Caki2 (cell line): ENCODE measurements around the gene REV3L. TPM values are rescaled to one million over a fixed set of nuclear protein-coding genes. Genes with fewer than 3 reads are reported as not detected.
"Not testable (repeated sequence)": the region's sequence is repeated elsewhere in the genome, so short reads cannot be mapped to it uniquely, and the experiment has no call there.

ENCODE experiments used
- DNase-seq: peaks from one replicate; pipeline ENCODE4 v3.0.0-alpha.2; 2015; ENCODE audit warnings: low read depth
- in situ Hi-C: cut with HindIII; loops from 2 replicates; pipeline ENCODE4 v1.10.0; 2016; ENCODE audit warnings: low sequenced_read_pairs, low pct_unique_long_range_greater_than_20kb, mixed read lengths
- total RNA-seq: library from RNA; depleted of rRNA; stranded (reverse); fragments of >200 nt; shearing (Covaris generic); gene quantifications from 2 replicates; pipeline ENCODE4 v1.2.3, GENCODE V29; 2014; ENCODE audit warnings: low replicate concordance; rRNA removed

REV3L gene, protein sequence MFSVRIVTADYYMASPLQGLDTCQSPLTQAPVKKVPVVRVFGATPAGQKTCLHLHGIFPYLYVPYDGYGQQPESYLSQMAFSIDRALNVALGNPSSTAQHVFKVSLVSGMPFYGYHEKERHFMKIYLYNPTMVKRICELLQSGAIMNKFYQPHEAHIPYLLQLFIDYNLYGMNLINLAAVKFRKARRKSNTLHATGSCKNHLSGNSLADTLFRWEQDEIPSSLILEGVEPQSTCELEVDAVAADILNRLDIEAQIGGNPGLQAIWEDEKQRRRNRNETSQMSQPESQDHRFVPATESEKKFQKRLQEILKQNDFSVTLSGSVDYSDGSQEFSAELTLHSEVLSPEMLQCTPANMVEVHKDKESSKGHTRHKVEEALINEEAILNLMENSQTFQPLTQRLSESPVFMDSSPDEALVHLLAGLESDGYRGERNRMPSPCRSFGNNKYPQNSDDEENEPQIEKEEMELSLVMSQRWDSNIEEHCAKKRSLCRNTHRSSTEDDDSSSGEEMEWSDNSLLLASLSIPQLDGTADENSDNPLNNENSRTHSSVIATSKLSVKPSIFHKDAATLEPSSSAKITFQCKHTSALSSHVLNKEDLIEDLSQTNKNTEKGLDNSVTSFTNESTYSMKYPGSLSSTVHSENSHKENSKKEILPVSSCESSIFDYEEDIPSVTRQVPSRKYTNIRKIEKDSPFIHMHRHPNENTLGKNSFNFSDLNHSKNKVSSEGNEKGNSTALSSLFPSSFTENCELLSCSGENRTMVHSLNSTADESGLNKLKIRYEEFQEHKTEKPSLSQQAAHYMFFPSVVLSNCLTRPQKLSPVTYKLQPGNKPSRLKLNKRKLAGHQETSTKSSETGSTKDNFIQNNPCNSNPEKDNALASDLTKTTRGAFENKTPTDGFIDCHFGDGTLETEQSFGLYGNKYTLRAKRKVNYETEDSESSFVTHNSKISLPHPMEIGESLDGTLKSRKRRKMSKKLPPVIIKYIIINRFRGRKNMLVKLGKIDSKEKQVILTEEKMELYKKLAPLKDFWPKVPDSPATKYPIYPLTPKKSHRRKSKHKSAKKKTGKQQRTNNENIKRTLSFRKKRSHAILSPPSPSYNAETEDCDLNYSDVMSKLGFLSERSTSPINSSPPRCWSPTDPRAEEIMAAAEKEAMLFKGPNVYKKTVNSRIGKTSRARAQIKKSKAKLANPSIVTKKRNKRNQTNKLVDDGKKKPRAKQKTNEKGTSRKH (N-terminal part only)
- 7.9 and 11.4 TPM in 2 replicates for total RNA-seq

DNA sequence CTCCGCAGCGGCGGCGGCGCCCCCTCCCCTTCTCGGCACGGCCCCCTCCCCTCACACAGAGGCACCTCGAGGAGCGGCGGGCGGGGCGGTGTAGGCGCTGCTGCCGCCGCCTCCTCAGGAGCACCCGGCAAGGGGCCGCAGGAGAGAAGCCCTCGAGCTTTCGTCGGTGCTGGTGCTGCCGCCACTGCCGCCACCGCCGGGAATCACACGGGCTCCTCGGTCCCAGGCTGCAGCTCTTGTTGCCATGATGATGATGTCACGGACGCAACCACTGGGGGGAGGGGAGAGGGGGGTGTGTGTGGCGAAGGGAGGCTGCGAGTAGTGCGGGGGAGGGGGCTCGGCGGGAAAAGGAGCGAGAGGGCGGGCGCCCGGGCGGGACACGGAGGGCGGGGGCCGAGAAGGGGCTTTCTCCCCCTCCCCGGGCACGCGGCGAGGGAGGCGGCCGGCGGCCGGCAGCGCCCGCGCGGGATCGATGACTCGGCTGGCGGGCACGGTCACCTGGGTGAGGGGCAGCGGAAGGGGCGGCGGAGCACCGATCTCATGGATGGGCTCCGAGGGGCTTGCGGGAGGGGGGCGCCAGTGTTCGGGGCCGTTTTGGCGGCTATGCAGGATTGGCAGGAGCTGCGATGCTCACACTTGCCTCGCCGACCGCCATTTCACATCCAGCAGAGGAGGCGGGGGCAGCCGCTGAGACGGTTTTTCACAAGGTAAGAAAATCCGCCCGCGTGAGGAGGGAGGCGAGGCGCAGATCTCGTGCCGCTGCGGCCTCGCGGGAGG lies at the start of gene REV3L:
TSS of gene REV3L (minus strand) at position 260 of the 777 bp plus-strand sequence. CDS start 330 bp downstream, outside the sequence.
- in situ Hi-C loops, result no loop called here
- DNase-seq, result peak; percentile 89

DNA sequence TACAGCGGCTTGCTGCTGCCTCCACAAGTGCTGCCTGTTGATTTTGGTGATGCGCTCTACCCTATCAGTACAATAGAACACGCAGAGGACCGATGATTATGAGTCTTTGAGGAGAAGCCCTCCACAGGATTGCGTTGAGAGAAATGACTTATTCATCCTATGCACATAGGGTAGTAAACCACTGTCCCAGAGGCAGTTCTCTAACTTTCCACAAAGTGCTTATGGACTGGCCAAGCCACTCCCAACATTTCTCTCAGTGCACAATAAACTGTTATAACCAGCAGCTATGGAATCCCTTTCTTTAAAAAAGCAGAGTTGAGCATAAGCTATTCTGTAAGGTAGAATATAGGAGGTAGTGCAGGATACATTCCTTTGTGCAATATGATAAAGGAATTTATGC lies 48.2 kb upstream of the REV3L start:
- in situ Hi-C loops, result no loop called here
- no peak for DNase-seq

- DNase-seq, result no peak
- in situ Hi-C loops, result no loop called here
These were observed 47.6 kb upstream of the REV3L start for GRCh38 chr6:111530667-111531066.

DNA sequence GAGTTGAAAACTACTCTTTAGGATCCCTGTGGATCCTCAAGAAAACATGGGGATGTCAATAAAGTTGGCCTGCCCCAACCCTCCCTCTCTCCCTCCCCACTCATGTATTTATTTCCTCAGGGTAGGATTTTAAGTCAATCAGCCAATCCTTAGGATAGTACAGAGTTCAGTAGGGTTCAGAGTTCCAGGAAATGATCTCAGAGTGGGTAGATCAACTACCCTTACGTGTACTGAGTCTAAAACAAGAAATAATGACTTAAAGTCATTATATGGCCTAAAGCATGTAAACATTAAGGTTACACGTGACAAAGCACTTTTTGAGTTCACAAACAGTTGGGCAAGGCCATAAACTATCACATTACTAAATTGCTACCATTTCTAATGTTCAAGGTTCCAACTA lies 47.2 kb upstream of the REV3L start:
- in situ Hi-C loops, result no loop called here
- DNase-seq, result no peak

DNA sequence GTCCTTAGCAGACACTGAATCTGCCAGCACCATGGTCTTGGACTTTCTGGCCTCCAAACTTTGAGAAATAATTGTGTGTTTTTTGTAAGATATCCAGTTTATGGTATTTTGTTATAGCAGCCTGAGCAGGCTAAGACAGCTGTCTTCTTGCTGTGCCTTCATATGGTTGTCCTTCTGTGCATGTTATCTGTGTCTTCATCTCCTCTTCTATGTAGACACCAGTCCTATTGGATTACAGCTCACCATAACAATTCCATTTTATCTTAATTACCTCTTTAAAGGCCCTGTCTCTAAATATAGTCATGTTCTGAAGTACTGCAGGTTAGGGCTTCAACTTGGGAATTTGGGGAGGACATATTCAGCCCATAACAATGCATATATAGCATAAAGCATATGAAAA lies 44.3 kb upstream of the REV3L start:
- in situ Hi-C loops, result no loop called here
- no peak for DNase-seq

GRCh38 chr6:111524735-111525134 lies 41.7 kb upstream of the REV3L start:
- in situ Hi-C loops, result no loop called here
- no peak for DNase-seq

DNA sequence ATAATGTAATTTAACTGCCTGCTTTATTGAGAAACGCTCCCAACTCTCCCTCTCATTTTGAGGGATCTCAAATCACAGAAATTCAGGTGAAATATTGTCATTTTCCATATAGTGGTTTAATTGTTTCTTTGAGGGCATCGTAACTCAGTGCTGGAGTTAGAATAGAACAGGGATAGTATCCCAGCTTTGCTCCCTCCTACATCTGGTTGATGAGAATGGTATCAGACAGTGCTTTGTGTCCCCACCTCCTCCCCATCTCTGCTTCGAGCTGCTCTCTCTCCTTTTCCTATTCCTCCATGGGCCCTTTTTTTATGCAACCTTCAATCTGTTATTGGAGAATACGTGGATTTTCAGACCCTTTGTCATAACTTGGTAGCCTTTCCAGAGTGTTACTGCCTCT lies 41.2 kb upstream of the REV3L start:
- no peak for DNase-seq
- in situ Hi-C loops, result no loop called here

DNA sequence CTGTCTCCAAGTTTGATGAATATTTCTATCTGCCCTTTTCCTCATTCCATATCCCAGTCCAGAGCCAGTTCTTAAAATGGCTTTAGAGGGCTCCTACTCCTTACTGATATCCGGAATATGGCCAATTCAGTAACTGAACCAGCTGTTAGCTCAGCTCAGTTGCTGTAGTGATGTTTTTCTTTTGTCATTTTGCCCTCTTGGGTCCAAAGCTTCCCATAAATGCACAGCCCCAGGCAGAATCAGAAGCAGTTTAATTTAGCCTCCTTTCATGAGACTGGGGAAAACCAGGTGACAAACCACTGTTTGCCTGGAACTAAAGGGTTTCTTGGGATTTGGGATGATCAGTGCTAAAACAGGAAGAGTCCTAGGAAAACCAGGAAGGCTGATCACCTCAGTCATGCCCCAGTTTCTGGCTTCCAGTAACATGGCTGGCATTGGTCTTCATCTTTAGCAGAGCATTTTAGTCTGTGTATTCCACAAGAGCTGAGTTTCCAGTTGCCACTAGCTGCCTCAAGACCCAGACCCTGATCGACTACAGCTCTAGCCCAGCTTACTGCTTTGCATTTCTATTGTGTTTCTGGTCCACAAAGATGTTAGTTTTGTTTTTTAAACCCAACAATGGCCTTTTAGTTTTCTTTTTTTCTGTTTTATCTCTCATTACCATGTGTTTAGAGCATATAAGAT lies 40.6 kb upstream of the REV3L start:
- in situ Hi-C loops, result no loop called here

GRCh38 chr6:111522393-111523020 lies 39.5 kb upstream of the REV3L start:
- in situ Hi-C loops, result no loop called here
- DNase-seq, result no peak

More for the DNA sequence above, 40.6 kb upstream of the REV3L start:
- no peak for DNase-seq

GRCh38 chr6:111521497-111522270 lies 38.7 kb upstream of the REV3L start:
- DNase-seq, result no peak
- in situ Hi-C loops, result no loop called here

DNA sequence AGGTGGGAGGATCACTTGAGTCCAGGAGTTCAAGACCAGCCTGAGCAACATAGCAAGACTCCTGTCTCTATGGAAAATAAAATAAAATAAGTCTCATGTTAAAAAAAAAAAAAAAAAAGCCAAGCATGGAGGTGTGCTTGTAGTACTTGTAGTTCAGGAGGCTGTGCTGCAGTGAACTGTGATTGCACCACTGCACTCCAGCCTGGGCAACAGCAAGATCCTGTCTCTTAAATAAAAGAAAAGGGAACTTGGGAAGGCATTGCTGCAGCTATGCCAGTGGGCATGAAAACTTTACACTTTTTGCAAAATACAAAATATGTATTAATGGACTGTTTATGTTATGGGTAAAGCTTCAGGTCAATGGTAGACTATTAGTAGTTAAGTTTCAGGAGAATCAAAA lies 37.5 kb upstream of the REV3L start:
- in situ Hi-C loops, result no loop called here
- no peak for DNase-seq

DNA sequence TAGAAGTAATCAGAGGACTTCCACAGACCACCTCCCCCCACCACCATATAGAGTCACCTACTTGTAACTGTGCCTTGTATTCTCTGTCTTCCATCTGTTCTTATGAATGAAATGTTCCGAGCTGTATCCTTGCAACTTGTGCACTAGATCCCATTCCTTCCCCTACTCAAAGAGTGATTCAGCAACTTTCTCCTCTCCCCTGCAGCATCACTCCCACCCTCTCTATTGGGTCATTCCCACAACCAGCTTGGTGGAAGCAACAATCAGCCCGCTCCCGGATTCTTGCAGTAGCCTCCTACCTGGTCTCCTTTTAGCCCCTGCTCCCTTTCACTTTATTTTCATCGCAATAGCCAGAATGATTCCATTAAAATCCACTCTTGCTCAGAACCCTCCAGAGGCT lies 34.9 kb upstream of the REV3L start:
- DNase-seq, result no peak
- in situ Hi-C loops, result no loop called here

DNA sequence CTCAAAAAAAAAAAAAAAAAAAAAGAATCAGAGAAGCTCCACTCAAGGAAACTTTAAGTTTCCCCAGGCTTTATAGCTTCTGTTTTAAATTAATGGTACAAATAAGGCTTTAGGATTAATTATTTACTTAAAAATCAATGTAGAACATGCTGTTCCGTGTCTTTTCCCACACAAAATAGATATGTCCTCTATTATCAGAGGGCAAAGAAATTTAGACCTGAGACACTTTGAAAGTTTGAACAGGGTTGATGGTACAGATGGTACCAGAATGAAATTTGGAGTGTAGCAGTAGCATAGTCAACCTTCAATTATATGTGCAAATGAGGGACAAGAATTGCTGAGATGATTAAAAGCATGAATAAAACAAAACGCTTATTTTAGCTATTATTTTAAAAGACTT lies 32.2 kb upstream of the REV3L start:
- no peak for DNase-seq
- in situ Hi-C loops, result no loop called here

DNA sequence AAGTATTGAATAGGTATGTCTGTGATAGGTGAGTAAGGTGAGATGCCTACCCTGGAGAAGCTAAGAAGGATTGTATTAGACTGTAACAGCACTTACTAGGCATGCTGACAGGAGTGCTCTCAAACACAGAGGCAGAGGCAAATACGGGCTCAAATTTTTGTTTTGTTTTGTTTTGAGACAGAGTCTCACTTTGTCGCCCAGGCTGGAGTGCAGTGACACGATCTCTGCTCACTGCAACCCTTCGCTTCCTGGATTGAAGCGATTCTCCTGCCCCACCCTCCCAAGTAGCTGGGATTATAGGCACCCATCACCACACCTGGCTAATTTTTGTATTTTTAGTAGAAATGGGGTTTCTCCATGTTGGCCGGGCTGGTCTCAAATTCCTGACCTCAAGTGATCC lies 31.5 kb upstream of the REV3L start:
- DNase-seq, in situ Hi-C loops: not testable (repeated sequence)

GRCh38 chr6:111507219-111507618 lies 24.2 kb upstream of the REV3L start:
- in situ Hi-C loops, DNase-seq: not testable (repeated sequence)

- in situ Hi-C loops, DNase-seq: not testable (repeated sequence)
These were observed 22.5 kb upstream of the REV3L start for GRCh38 chr6:111505498-111505897.
